GM12878 (cell line): ENCODE results near the gene ZNF444. TPM values are rescaled to one million over a fixed set of nuclear protein-coding genes. Genes with fewer than 3 reads are reported as not detected.
"Not testable (repeated sequence)": the region's sequence is repeated elsewhere in the genome, so short reads cannot be mapped to it uniquely, and the experiment has no call there.

Experiments
- ATAC-seq: fragments of 200-7000 bp; cut with Tn5 transposase; 3 replicates; pipeline ENCODE4 v1.9.1; 2020; ENCODE audit warnings: mild to moderate bottlenecking, moderate library complexity
- BruUV-seq: library from RNA; stranded (reverse); fragments of 400-500 nt; replicated peaks from 2 replicates; lab custom pipeline; 2021; lab: Mats Ljungman, UMichigan
- CTCF ChIA-PET: fragments of 300-600 bp; sonication (Branson Sonifier 250); formaldehyde crosslinking; extraction: SDS; loops from one replicate; lab custom pipeline; 2021; ENCODE audit warnings: inconsistent platforms; lab: Yijun Ruan, JAX
- POLR2A ChIA-PET: fragments of 350-600 bp; formaldehyde crosslinking; extraction: SDS; loops from one replicate; lab custom pipeline; 2021; ENCODE audit warnings: inconsistent platforms; lab: Charles Lee
- RAD21 ChIA-PET: fragments of 300-600 bp; sonication (Branson Sonifier 250); formaldehyde crosslinking; loops from one replicate; lab custom pipeline; 2023; ENCODE audit warnings: antibody characterized with exemption; ENCODE audit not compliant: unreplicated experiment; lab: Charles Lee
- SMC1A ChIA-PET: fragments of 300-600 bp; sonication (Branson Sonifier 250); formaldehyde crosslinking; loops from one replicate; lab custom pipeline; 2023; ENCODE audit not compliant: unreplicated experiment, uncharacterized antibody; lab: Charles Lee
- DNase-seq: peaks from one replicate; pipeline ENCODE4 v3.0.0-alpha.2; 2011; ENCODE audit warnings: low read depth, low spot score
- FAIRE-seq: peaks from 3 replicates; lab custom pipeline; 2011; peaks lifted over from hg19 to GRCh38; lab: Jason Lieb, UNC
- H2AFZ ChIP-seq: 2 replicates; pipeline ENCODE4 v1.6.0; 2011; ENCODE audit warnings: low read depth, low read length, control low read depth; ENCODE audit not compliant: control insufficient read depth
- H3K27ac ChIP-seq: 2 replicates; pipeline ENCODE4 v1.5.1; 2011; ENCODE audit warnings: control low read depth; ENCODE audit not compliant: control insufficient read depth, insufficient read depth
- H3K27me3 ChIP-seq, 2 experiments: replicated peaks in 1 of 2; 2 replicates each; pipeline versions ENCODE4 v1.6.0 to v1.6.1; 2011; ENCODE audit warnings: low read length in 1 of 2; ENCODE audit not compliant: control insufficient read depth in 2 of 2, insufficient read depth in 2 of 2
- H3K36me3 ChIP-seq, 2 experiments: 2 replicates each; pipeline ENCODE4 v1.5.1; 2011; ENCODE audit warnings: low read length in 1 of 2; ENCODE audit not compliant: control insufficient read depth in 2 of 2, insufficient read depth in 2 of 2
- H3K4me1 ChIP-seq: 2 replicates; pipeline ENCODE4 v1.6.1; 2011; ENCODE audit warnings: mild to moderate bottlenecking, low read length, moderate library complexity, mixed read lengths; ENCODE audit not compliant: control insufficient read depth, insufficient read depth
- H3K4me2 ChIP-seq: 2 replicates; pipeline ENCODE4 v1.6.0; 2011; ENCODE audit warnings: control low read depth; ENCODE audit not compliant: control insufficient read depth, insufficient read depth
- H3K4me3 ChIP-seq: fragments of 200-600 bp; sonication (generic); 2 replicates; pipeline ENCODE4 v1.5.1; 2016
- H3K79me2 ChIP-seq: 2 replicates; pipeline ENCODE4 v1.6.0; 2011; ENCODE audit warnings: low read length; ENCODE audit not compliant: control insufficient read depth, insufficient read depth
- H3K9ac ChIP-seq: 2 replicates; pipeline ENCODE4 v1.8.0; 2011; ENCODE audit warnings: low read length, control low read depth, mixed read lengths; ENCODE audit not compliant: control insufficient read depth, insufficient read depth
- H3K9me3 ChIP-seq: replicated peaks from 3 replicates; pipeline ENCODE4 v1.5.1; 2011; ENCODE audit warnings: mild to moderate bottlenecking, low read length; ENCODE audit not compliant: control insufficient read depth, insufficient read depth
- H4K20me1 ChIP-seq: 2 replicates; pipeline ENCODE4 v1.6.0; 2011; ENCODE audit not compliant: control insufficient read depth, insufficient read depth
- ATF2 ChIP-seq: IDR thresholded peaks from 2 replicates; pipeline ENCODE4 v1.6.1; 2012; ENCODE audit warnings: low read length, inconsistent platforms
- BMI1 ChIP-seq: fragments of 450-650 bp; IDR thresholded peaks from 2 replicates; pipeline ENCODE4 v1.6.1; 2016; ENCODE audit warnings: mild to moderate bottlenecking, moderate library complexity, borderline replicate concordance
- CBX3 ChIP-seq: fragments of 200-600 bp; sonication (generic); IDR thresholded peaks from 2 replicates; pipeline ENCODE4 v1.6.1; 2016; ENCODE audit warnings: low read depth, borderline replicate concordance
- CUX1 ChIP-seq: IDR thresholded peaks from 2 replicates; pipeline ENCODE4 v1.6.1; 2012; ENCODE audit warnings: improper control_type of control experiment, low read depth, low read length; ENCODE audit not compliant: insufficient replicate concordance
- EED ChIP-seq: sonication (generic); IDR thresholded peaks from 2 replicates; pipeline ENCODE4 v1.6.1; 2016; ENCODE audit warnings: antibody characterized with exemption, low read depth
- IKZF1 ChIP-seq: fragments of 450-650 bp; conservative IDR thresholded peaks from 2 replicates; pipeline ENCODE4 v1.6.1; 2017; ENCODE audit warnings: antibody characterized with exemption, mild to moderate bottlenecking
- ZNF622 ChIP-seq: fragments of 450-650 bp; IDR thresholded peaks from 2 replicates; pipeline ENCODE4 v1.6.1; 2017; ENCODE audit warnings: mild to moderate bottlenecking, inconsistent platforms
- WGBS: methylation state at CpG from one replicate; pipeline ENCODE4 v1.1.6; 2016; ENCODE audit warnings: low lambda C conversion rate; ENCODE audit not compliant: insufficient replicate concordance, insufficient coverage; ENCODE audit errors: missing lambda C conversion rate; 5-methylcytosine and 5-hydroxymethylcytosine counted together
- in situ Hi-C: fragments of 300-500 bp; cut with MboI; formaldehyde crosslinking; loops from 9 replicates; pipeline ENCODE4 v1.14.3; 2018; ENCODE audit warnings: mixed read lengths
- intact Hi-C: fragments of 100-400 bp; cut with micrococcal nuclease; formaldehyde crosslinking; loops from one replicate; pipeline ENCODE4 v1.14.2; 2022; ENCODE audit not compliant: unreplicated experiment
- polyA plus RNA-seq, 11 experiments: library from polyadenylated mRNA; depleted of rRNA in 4 of 11; unstranded in 6 of 11; stranded (reverse) in 5 of 11; fragments of >200 nt; fragmentation: Nextera tagmentation in 4 of 11; fragmentation: Illumina TruSeq in 1 of 11; extraction: Ambion mirVana in 4 of 11; extraction: Trizol in 1 of 11; gene quantifications; 1 replicate in 1 of 11; 2 replicates in 10 of 11; pipeline versions ENCODE4 v1.2.1 to v1.2.3, GENCODE V29; 2011 to 2016; ENCODE audit warnings: inconsistent platforms in 2 of 11, missing spikeins in 2 of 11, low read depth in 1 of 11
- total RNA-seq, 4 experiments: library from RNA; depleted of rRNA in 3 of 4; stranded (reverse); fragments of >200 nt in 3 of 4; fragmentation: Illumina TruSeq in 1 of 4; extraction: Trizol in 1 of 4; gene quantifications; 2 replicates each; pipeline versions ENCODE4 v1.2.1 to v1.2.3, GENCODE V29; 2013 to 2021
- TF ChIP-seq, protein P1 (sequence below): fragments of 450-650 bp; formaldehyde crosslinking; IDR thresholded peaks from 2 replicates; pipeline ENCODE4 v1.5.0; 2022; ENCODE audit warnings: mild to moderate bottlenecking, missing genetic modification characterization

The ZNF444 gene
- total and polyA plus RNA-seq, 10 of the 15 experiments (the other 5 are each of a cell fraction or from before 2014, with no cell fraction given): 0.45 to 28.2 (median 11.6) TPM

- TF ChIP-seq CUX1 (no peak), ZNF622 (no peak), CBX3 (no peak), BMI1 (no peak), IKZF1 (no peak), EED (no peak), ATF2 (no peak)
- TF ChIP-seq, protein P1, sequence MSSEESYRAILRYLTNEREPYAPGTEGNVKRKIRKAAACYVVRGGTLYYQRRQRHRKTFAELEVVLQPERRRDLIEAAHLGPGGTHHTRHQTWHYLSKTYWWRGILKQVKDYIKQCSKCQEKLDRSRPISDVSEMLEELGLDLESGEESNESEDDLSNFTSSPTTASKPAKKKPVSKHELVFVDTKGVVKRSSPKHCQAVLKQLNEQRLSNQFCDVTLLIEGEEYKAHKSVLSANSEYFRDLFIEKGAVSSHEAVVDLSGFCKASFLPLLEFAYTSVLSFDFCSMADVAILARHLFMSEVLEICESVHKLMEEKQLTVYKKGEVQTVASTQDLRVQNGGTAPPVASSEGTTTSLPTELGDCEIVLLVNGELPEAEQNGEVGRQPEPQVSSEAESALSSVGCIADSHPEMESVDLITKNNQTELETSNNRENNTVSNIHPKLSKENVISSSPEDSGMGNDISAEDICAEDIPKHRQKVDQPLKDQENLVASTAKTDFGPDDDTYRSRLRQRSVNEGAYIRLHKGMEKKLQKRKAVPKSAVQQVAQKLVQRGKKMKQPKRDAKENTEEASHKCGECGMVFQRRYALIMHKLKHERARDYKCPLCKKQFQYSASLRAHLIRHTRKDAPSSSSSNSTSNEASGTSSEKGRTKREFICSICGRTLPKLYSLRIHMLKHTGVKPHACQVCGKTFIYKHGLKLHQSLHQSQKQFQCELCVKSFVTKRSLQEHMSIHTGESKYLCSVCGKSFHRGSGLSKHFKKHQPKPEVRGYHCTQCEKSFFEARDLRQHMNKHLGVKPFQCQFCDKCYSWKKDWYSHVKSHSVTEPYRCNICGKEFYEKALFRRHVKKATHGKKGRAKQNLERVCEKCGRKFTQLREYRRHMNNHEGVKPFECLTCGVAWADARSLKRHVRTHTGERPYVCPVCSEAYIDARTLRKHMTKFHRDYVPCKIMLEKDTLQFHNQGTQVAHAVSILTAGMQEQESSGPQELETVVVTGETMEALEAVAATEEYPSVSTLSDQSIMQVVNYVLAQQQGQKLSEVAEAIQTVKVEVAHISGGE (CRISPR knock-in tag): no peak
Observed at GRCh38 chr19:56174550-56174949, 33.5 kb downstream of the ZNF444 start (continued).

- CTCF ChIA-PET: interaction anchor here (1.1 kb wide), 2 partner anchors 95 to 110 kb away, joined by 3 to 4 read pairs; no protein-coding TSS in a partner anchor
- H4K20me1 ChIP-seq, FAIRE-seq, BruUV-seq, H3K36me3 ChIP-seq, H3K9me3 ChIP-seq, H3K27me3 ChIP-seq, H3K27ac ChIP-seq, H2AFZ ChIP-seq, H3K4me3 ChIP-seq, H3K79me2 ChIP-seq, in situ Hi-C loops, POLR2A ChIA-PET, H3K9ac ChIP-seq, H3K4me2 ChIP-seq, ATAC-seq, DNase-seq, intact Hi-C loops, H3K4me1 ChIP-seq, SMC1A ChIA-PET: not testable (repeated sequence)
- 55% methylated on average over 14 of the region's 15 CpGs for WGBS
- RAD21 ChIA-PET: interaction anchor here (0.5 kb wide), 1 partner anchor 11 kb away, joined by 3 read pairs; no protein-coding TSS in a partner anchor
Observed at GRCh38 chr19:56175861-56176307, 34.8 kb downstream of the ZNF444 start, which contains the start of gene GALP. TSS of gene GALP (plus strand) at chr19:56176008. CDS start at chr19:56177109, 1,101 bp downstream.
